GM19452 (cell line): Measurements from ENCODE around the gene KCTD1.
A peak's percentile ranks its signal among the peaks of the same experiment; 100 is the strongest.
"Not testable (repeated sequence)": the region's sequence is repeated elsewhere in the genome, so short reads cannot be mapped to it uniquely, and the experiment has no call there.

ENCODE experiments used
- ATAC-seq: cut with Tn5 transposase; IDR thresholded peaks from one replicate; pipeline ENCODE4 v1.9.1; 2021; ENCODE audit not compliant: unreplicated experiment

KCTD1 gene

GRCh38 chr18:26458526-26459232 lies 89.7 kb downstream of the KCTD1 start:
- peak; percentile 54 for ATAC-seq

GRCh38 chr18:26457611-26458353 lies 90.6 kb downstream of the KCTD1 start:
- no peak for ATAC-seq

- no peak for ATAC-seq
These were observed 91.2 kb downstream of the KCTD1 start for GRCh38 chr18:26457195-26457594.

- ATAC-seq = no peak
These were observed 92.3 kb downstream of the KCTD1 start for GRCh38 chr18:26456070-26456491.

- ATAC-seq = no peak
These were observed 92.7 kb downstream of the KCTD1 start for GRCh38 chr18:26455639-26456038.

- no peak for ATAC-seq
These were observed 93.7 kb downstream of the KCTD1 start for GRCh38 chr18:26454616-26455015.

- ATAC-seq = no peak
These were observed 94.2 kb downstream of the KCTD1 start for GRCh38 chr18:26454192-26454591.

GRCh38 chr18:26453386-26453901 lies 94.9 kb downstream of the KCTD1 start:
- ATAC-seq = peak; percentile 60

GRCh38 chr18:26450989-26451682 lies 97.2 kb downstream of the KCTD1 start:
- ATAC-seq = no peak

GRCh38 chr18:26448714-26449159 lies 99.6 kb downstream of the KCTD1 start:
- no peak for ATAC-seq

GRCh38 chr18:26443853-26444252 lies 104.5 kb downstream of the KCTD1 start:
- no peak for ATAC-seq

- no peak for ATAC-seq
These were observed 106.2 kb downstream of the KCTD1 start for GRCh38 chr18:26442126-26442525.

GRCh38 chr18:26440644-26441043 lies 107.7 kb downstream of the KCTD1 start:
- ATAC-seq = no peak

- no peak for ATAC-seq
These were observed 108.8 kb downstream of the KCTD1 start for GRCh38 chr18:26439537-26439936.

GRCh38 chr18:26438980-26439379 lies 109.4 kb downstream of the KCTD1 start:
- ATAC-seq = peak; percentile 96

GRCh38 chr18:26437634-26438033 lies 110.7 kb downstream of the KCTD1 start:
- not testable (repeated sequence) for ATAC-seq

- no peak for ATAC-seq
These were observed 111.9 kb downstream of the KCTD1 start for GRCh38 chr18:26436176-26437051.

- ATAC-seq = no peak
These were observed 112.8 kb downstream of the KCTD1 start for GRCh38 chr18:26435415-26436095.

GRCh38 chr18:26434887-26435286 lies 113.5 kb downstream of the KCTD1 start:
- no peak for ATAC-seq
